Embryonic facial prominence (tissue), 1 donor: Measurements from ENCODE around the gene RAPGEF5.

Experiments used
- DNase-seq: peaks from one replicate; pipeline ENCODE4 v3.0.0-alpha.2; 2016; ENCODE audit errors: extremely low spot score

Gene RAPGEF5

DNA sequence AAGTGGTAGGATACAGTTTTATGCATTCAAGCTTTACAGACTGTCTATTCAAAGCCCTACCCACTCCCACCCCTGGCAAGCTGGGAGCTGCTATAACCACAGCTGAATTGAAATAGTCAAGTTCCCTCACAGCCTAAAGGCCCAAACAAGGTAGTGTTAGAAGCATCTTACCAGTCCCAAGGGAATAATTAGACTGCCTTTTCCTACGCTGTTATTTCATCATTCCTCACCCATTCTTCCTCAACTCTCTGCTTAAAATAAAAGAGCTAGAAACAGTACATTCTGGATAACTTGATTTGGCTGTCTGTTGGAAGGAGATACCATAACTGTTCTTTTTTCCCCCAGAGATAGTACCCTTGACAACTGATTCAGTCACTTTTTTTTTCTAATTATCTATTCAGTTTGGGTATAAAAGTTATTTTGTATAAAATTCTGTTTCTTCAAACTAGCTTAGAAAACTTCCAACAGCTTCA is 54.0 kb downstream of the RAPGEF5 start:
- DNase-seq: no peak

DNA sequence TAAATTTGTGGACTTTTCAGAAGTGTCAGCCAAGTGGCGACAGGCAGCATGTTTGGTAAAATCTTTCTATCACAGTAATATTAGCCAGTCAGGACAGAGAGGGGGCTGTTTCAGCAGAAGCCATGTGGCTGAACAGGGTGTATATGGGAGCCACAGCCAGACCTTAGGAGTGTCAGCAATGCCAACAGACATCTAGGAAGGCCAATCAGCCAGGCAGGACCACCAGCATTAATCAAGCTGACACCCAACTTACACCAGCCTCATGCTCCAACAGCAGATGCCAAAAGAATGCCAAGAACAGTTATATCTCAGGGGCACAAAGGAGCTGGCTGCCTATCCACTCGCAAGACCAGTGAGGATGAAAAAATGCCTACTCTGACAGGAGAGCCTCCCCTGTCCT is 54.8 kb downstream of the RAPGEF5 start:
- no peak for DNase-seq

DNA sequence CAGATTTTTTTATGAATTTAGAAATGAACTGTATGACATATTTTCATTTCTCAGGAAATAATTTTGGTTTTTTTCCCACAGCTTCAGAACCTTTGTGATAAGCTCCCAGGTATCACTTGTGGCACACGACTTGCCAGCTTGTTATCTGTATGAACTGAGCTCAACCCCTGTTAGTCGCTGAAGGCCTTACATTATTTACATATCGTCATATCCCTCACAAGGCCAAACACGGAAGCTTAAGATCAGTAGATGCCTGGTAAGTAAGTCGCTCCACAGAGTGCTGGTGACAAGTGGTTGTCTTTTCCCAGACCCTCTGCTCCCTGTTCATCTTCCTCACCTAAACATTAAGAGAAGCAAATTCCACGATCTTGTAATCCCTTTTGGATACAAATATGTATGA is 55.2 kb downstream of the RAPGEF5 start:
- DNase-seq: no peak

DNA sequence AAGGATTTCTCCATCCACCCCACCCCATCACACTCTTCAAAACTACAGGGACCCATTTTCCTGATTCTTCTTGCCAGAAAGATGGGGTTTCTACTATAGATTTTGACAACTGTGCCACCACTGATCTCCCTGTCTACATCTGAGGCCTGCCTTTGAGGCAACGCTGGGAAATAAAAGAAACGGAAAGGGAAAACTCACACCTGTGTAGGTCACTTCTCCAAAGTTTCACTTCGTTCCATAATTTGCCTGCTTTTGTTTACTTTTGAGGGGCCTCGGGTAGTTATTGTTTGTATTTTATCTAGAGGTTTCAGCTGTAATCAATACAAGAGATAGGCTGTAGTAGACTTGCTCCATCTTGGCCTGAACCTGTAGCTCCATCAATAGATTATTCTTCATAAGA is 56.1 kb downstream of the RAPGEF5 start:
- no peak for DNase-seq

DNA sequence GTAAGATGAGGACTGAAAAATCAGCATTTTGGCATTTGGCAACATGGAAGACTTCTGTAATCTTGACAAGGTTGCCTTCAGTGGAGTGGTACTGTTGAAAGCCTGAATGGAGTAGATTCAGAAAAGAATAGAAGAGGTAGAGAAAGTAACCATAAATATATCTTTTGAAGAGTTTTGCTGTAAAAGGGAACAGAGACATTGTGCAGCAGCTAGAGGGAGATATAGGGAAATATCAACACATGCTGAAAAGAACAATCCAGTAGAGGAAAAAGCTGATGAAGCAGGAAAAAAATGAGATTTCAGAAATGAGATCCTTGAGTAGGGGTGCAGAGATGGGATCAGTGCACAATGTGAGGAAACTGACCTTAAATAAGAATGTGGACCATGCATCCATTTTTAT is 60.0 kb downstream of the RAPGEF5 start:
- no peak for DNase-seq

DNA sequence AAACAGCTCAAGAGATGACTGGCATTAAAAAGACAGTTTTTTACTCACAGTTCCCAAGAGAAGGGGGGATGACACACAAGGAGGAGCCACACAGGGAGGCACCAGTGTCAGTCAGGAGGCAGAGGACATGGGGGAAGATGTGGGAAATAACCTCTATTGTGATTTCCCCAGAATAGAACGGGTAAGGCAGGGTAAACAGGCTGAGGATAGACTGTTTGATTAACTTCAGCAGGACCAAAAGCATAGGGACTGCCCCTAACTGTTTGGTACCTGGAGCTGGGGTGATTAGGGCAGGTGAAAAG is 60.7 kb downstream of the RAPGEF5 start:
- DNase-seq: no peak

DNA sequence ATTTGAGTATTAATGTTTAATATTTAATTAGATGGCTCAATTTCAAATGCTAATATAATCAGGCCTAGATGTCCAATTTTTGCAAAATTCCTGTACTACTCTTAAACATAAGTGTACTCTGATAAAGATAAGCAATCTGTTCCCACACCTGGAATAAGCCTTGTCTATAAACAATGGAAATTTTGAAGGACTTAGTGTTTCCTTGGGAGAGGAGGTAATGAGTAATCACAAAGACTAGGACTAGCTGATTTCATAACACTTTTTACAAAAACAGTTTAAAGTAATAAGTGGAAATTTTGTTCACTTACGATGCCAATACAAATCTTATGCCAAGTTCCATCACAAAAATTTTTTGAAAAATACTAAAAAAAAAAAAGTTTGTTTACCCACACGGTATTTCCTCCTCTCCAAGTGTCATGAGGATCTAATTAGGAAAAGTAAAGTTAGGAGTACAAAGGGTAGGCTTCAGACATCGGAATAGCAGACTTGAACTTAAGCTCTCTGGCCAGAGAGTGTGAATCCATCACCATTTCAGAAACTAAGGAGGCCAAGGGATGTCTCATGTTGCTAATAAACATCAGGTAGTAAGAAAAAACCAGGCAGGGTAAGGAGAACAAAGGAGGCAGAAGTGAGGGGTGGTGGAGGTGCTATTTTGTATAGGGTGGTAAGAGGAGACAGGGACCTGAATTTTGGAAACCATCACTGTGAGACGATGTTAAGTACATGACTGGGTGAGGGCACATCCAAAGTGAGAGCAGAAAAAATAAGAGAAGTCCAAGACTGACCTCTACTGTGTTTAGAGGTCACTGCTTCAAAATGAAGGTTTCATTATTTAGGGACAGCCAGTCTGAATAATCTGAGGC is 61.3 kb downstream of the RAPGEF5 start:
- DNase-seq: no peak

DNA sequence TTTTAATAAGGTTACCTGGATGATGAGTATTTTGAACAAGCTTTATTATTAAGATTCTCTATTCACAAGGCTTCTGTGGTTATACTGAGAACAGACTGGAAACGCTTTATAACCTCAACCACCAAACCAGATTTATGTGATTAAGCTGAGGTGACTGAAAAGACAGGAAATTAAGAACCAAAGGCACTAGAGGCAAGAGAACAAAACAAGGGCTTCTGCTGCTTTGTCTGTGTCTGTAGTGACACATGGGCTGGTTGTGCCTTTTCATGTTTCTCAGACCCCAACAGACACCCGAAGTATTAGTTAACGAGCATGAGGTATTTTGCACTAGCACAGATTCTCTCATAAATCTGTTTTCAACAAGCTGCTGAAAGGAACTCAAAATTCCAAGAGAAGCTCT is 64.4 kb downstream of the RAPGEF5 start:
- DNase-seq: no peak

DNA sequence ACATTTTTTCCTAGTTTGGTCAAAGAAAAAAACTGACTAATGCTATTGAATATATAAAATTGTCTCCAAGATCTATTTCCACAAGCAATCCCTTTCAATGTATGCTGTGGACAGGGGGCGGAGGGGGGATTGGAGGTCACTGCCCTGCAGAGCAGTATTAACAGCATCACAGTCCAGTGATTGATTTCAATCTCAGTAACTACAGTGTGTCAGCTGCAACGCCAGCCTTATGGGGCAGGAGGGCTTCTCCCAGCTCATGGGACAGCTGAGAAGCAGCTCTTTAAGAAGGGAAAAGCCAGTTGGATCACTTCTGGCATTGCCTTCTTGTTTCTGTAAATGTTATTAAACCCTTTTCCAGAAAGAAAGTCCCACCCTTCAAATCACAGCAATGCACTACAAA is 65.0 kb downstream of the RAPGEF5 start:
- DNase-seq: no peak

DNA sequence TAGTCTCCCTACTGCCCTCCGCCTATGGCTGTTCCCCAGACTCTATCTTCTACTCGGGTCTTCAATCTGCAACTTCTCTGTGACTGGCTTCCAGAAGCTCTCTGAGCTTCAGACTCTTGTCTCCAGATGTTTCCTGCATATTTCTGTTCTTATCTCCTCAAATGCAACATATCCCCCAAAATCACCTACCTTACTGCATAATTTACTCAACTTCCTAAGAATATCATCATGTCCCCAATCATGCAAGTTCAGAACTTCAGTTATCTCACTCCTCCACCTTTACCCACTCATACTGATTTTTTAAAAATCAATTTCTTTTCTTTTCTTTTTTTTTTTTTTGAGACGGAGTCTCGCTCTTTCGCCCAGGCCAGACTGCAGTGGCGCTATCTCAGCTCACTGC is 68.8 kb downstream of the RAPGEF5 start:
- DNase-seq: no peak

DNA sequence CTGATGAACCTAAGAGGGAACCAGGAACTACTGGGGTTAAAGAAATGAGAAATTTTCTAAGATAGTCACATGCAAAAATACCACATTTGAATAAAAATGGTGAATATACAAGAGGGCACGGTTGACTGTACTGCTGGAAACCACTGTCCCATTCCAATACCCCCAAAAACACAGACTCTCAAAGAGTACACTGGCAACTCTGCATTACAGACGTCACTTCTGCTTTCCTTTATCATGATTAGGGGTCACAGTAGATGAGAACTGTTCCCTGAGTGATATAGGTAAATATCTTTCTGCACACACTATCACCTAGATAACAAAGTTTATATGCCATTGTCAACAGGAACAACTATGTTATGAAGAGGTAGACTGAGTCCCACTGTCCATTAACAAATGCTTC is 69.5 kb downstream of the RAPGEF5 start:
- DNase-seq: no peak

DNA sequence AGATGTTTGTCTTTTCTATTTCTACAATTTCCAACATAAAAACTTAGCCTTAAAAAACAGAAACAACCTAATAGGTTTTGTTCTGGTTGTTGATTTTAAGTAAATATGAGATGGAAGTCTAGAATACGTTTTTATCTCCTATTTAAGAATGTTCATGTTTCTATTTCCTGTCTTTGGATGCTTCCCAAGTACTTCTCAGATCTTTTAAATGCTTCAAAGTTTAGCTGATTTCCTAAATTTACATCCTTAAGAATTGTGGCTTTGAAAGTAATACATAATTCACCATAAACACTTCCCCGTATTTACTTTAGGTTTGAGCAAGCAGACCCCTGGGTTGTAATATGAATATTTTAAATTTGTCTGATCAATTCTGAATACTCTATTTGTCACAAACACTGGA is 70.5 kb downstream of the RAPGEF5 start:
- DNase-seq: no peak

DNA sequence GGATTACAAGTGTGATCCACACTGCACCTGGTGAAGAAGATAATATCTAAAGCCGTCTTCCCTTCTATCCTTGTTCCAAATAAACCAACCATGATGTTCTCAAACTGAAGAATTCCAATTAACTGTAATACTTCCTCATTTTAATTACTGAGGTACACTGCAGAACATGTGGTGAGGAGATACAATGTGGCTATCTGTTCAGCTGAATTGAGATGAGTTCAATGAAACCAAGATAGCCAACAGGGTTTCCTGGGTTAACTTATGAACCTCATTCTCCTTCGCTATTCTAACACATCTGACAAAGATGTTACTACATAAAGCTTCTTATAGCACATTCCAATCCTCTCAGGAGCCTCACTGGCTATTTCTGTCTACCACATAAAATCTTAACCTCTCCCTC is 75.5 kb downstream of the RAPGEF5 start:
- no peak for DNase-seq

DNA sequence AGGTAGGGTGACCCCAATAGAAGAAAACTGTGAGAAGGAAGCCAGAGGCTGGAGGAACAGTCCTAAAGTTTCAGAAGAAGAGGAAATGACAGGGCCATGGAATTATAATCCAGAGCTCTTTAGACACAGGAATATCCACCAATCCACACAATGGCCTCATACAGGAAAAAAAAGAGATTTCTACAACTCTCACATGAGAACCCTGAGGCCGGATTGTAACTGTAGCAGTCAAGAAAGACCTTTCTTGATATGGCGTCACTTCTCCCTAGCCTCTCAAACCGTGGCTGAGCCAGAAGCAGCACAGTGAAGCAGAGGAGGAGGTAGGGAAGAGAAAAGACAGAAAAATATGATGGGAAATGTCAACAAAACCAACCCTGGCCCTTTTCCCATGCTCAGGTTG is 76.9 kb downstream of the RAPGEF5 start:
- DNase-seq: no peak

DNA sequence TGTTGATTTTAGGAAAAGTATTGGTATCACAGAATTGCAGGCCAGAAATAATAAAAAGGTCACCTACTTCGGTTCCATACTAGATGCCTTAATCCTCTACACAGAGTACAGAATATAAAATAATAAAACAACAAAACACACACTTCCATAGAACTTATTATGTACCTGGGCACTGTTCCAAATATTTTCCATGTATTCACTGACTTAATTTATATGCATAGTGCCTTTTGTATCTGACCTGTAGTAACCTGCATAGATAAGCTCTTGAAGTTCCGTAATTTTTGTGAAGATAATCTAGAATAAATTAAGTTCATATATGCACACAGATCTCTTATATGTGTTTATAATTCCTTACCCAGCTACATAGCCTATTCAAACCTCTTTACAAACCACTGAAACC is 78.3 kb downstream of the RAPGEF5 start:
- DNase-seq: no peak

DNA sequence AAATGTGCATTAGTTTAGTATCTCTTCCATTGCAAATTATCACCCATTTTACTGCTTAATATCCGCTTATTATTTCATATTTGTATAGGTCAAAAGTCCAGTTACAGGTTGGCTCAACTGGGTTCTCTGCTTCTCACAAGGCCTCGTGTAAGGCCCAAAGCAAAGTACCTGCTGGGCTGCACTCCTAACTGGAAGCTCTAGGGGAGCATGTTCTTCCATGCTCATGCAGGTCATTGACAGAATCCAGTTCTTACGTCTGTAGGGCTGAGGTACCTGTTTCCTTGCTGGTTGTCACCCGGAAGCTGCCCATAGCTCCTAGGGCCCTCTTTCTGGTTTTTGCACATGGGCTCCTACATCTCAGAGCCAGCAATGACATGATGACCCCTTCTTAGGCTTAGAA is 79.6 kb downstream of the RAPGEF5 start:
- DNase-seq: no peak

DNA sequence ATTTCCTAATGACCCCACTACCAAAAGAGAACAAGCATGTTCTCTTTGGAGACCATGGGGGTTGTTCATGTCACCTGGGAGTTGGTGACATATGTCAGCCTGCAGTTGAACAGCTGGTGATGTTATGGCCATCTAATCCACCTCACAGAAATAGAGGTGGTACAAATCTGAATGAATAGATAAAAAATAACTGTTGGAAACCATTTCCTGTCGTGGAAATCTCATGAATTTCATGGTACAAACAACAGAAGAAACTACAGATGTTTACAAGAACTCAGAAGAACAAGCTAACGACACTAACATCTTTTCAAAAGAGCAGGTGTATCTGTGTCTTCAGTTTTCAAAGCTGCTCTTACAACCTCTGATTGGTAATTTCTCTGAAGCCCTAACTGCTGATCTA is 81.3 kb downstream of the RAPGEF5 start:
- DNase-seq: no peak

DNA sequence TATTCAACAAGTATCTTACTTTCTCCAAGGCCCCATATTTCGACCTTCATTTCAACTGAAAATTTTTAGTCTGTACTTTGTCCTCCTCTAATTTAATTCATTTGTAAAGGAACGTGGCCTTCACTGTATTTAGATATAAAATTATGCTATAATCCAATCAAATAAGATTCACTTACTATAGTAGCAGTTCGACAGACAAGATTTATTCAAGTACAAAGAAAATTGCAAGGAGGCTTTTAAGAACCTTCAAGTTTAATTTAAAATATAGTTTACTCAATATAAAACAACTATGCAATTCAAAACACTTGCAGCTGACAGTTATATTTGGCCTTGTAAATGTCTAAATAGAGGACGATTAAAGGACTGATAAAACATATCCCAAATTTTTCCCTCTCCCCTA is 85.6 kb downstream of the RAPGEF5 start:
- DNase-seq: no peak

DNA sequence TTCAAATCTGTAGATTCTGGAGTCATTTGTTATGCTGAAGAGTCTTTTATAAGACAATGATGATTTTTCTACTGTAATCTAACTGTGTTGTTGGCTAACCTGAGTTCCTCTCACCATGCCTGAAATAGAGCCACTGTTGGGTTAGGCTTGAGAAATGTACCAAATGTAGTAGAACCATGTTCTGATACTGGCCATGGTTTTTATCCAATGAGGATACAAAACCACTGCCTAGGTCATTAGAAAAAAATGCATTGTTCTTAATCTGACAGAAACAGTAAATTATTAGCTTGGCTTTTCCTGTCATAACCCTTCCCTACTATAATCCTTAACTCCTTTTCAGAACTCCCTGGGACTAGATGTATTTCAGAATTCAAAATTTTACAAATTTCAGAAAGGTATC is 86.6 kb downstream of the RAPGEF5 start:
- no peak for DNase-seq

DNA sequence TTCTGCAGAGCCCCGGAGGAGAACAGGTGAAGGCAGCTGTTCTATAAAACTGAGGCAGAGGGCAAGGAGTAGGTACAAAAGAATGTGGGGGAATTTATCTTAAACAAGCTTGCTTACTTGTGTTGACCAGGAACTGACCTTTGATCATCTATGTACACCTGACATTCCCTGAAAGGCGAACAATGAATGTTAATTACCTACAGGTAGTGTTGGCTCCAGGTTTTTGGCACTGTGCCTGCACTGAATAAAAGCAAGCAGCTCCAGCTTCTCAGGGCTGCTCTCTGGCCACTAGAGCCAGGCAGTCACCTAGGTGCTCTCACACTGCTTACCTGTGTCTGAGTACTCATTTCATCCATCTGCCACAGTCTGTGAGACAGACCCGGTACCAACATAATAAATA is 87.0 kb downstream of the RAPGEF5 start:
- DNase-seq: no peak

DNA sequence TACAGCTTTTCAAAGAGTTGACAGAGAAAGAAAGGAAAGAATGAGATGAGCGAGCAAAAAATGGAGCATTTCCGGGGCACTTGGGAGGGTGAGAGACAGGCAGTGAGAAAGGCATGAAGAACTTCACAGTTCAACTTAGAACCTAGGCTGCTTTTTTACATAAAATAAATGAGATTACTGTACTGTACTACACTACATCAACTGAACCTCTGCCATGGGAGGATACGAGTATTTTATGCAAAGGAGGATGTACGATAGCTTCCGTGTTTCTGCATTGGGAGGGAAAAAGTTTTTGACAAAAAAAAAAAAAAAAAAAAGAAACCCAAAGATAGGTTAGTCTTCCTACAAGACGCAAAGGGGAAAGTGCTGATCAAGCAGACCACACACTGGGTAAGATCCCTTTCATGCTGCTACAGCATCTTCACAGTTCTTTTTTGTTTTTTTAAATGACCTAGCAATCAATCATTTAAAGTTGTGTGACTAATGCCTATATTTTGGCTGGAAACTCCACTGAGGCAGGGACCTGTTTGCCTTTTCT is 88.0 kb downstream of the RAPGEF5 start:
- no peak for DNase-seq

DNA sequence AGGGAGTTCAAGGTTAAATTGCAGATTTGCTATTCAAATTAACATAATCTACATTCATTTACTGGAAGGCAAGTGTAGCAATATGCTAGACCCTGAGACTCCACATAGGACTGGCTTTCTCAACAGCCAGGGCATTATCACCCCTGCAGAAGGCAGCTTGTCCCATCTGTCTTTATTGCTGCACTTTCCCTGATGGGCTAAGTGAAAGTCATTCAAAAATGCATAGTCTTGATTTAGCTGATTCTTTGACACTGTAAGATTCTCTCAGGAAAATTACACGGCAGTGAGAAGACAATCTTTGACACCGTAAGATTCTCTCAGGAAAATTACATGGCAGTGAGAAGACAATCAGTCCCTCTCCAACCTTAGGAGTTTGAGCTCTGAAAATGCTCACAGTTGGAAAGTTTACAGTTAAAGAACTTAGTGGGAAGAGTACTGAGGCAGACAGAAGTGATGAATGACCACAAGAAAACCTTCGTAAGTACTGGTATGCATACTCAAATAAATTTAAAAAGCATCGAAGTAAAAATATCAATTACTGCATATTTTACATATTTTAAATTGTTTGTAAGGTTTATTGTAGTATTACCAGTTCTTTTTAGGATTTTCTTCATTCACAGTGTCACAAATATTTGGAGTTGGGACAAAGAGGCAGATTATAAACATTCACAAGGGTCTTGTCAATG is 88.9 kb downstream of the RAPGEF5 start:
- DNase-seq: no peak

DNA sequence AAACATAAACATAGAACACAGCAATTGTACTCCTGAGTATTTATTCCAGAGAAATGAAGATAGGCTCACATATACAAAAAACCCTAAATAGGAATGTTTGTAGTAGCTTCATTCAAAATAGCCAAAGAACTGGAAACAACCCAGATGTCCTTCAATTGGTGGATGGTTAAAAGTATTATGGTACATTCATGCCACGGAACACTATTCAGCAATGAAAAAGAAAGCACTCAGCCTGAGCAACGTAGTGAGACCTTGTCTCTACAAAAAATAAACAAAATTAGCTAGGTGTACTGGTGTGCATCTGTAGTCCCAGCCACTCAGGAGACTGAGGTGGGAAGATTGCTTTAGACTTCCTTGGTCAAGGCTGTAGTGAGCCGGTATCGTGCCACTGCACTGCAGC is 94.4 kb downstream of the RAPGEF5 start:
- DNase-seq: no peak
